Measurements from ENCODE around the gene KCNC1. TPM values are rescaled to one million over a fixed set of nuclear protein-coding genes. Genes with fewer than 3 reads are reported as not detected.

The KCNC1 gene
- total RNA-seq, 1 experiment from 2014 or later = 0.26 TPM

DNA sequence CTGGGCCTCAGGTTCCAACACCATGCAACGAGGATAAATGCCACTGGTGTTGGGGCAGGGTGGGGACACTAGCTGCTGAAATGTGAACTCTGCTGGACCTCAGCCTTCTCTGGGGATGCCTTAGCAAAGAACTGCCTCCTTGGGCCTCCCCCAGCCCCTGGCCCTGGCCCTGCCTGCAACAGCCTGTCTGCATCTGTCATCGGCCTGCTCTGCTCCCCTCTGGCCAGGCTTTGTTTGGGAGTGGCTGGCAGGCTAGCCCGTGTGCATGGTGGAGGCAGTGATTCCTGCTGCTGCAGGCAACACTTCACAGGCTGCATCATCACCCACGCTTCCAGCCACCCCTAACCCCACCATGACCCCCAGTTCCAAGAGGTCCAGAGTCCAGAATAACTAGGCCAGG lies 26.8 kb upstream of the KCNC1 start:
- CTCF ChIA-PET = interaction anchor here (0.6 kb wide), 1 partner anchor 1075 kb away, joined by 3 read pairs; no protein-coding TSS in a partner anchor
- TF ChIP-seq, protein P1, sequence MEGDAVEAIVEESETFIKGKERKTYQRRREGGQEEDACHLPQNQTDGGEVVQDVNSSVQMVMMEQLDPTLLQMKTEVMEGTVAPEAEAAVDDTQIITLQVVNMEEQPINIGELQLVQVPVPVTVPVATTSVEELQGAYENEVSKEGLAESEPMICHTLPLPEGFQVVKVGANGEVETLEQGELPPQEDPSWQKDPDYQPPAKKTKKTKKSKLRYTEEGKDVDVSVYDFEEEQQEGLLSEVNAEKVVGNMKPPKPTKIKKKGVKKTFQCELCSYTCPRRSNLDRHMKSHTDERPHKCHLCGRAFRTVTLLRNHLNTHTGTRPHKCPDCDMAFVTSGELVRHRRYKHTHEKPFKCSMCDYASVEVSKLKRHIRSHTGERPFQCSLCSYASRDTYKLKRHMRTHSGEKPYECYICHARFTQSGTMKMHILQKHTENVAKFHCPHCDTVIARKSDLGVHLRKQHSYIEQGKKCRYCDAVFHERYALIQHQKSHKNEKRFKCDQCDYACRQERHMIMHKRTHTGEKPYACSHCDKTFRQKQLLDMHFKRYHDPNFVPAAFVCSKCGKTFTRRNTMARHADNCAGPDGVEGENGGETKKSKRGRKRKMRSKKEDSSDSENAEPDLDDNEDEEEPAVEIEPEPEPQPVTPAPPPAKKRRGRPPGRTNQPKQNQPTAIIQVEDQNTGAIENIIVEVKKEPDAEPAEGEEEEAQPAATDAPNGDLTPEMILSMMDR (IDR thresholded peaks at IDR 0.05; ENCODE audit: unreplicated experiment) = no peak
- no peak overlapping the region for H3K4me3 Mint-ChIP-seq (ENCODE audit: low read depth, unreplicated experiment)
- H3K36me3 Mint-ChIP-seq (ENCODE audit: insufficient read depth, unreplicated experiment) = no peaks in the 10 kb centered on the region
- H3K27me3 Mint-ChIP-seq (ENCODE audit: unreplicated experiment) = peaks cover 31% of the 10 kb centered on the region
- H3K27ac Mint-ChIP-seq (ENCODE audit: unreplicated experiment) = no peak overlapping the region
- BruUV-seq (replicated peaks) = no TSS peak
- no peak for DNase-seq
- H3K4me1 Mint-ChIP-seq (ENCODE audit: low read depth, unreplicated experiment) = no peaks in the 10 kb centered on the region
- intact Hi-C loops (cut with micrococcal nuclease; ENCODE audit: unreplicated experiment) = no loop called here
- H3K9me3 Mint-ChIP-seq (ENCODE audit: low read depth, unreplicated experiment) = peaks cover 6% of the 10 kb centered on the region

DNA sequence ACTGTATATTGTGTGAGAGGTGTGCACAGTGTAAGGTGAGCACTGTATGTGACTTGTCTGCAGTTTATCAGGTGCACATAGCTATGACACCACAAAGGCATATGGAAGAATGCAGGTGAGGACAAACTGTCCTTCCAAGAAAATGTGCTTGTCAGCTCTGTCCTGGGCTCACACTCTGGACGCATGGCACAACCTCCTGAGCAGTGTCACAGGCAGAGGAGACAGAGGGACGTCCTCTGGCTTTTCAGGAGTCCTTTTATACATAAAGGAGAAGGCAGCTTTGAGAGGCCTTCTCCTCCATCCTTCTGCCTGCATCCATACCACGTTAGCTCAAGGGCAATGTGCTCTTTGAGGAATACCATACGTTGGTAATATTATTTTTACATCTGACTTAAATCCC lies 22.7 kb upstream of the KCNC1 start:
- intact Hi-C loops (cut with micrococcal nuclease; ENCODE audit: unreplicated experiment) = no loop called here
- H3K27ac Mint-ChIP-seq (ENCODE audit: unreplicated experiment) = no peak overlapping the region
- no peaks in the 10 kb centered on the region for H3K4me1 Mint-ChIP-seq (ENCODE audit: low read depth, unreplicated experiment)
- H3K9me3 Mint-ChIP-seq (ENCODE audit: low read depth, unreplicated experiment) = no peaks in the 10 kb centered on the region
- no peak for DNase-seq
- no peaks in the 10 kb centered on the region for H3K36me3 Mint-ChIP-seq (ENCODE audit: insufficient read depth, unreplicated experiment)
- CTCF ChIA-PET = no interaction called here
- TF ChIP-seq, protein P1 (IDR thresholded peaks at IDR 0.05; ENCODE audit: unreplicated experiment) = no peak
- H3K27me3 Mint-ChIP-seq (ENCODE audit: unreplicated experiment) = peaks cover 9% of the 10 kb centered on the region
- BruUV-seq (replicated peaks) = no TSS peak
- no peak overlapping the region for H3K4me3 Mint-ChIP-seq (ENCODE audit: low read depth, unreplicated experiment)

DNA sequence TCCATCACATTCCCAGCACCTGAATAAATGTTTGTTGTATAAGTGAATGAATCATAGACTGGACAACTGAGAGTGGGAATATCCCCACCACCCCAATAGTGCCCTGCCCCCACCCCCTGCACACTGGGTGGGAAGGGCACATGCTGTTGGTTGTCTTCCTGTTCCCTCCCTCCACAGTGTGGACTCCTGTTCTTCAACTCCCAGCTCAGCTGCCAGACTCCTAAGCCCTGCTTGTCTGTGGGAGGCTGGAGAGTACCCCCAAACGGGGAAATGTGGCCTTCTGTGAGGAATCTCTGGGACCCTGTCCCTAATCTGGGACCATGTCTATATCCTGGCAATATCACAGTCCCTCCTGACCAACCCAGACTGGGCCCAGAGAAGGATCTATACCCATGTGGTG lies 20.7 kb upstream of the KCNC1 start:
- Mint-ChIP-seq H3K4me3 (ENCODE audit: low read depth, unreplicated experiment) (no peak overlapping the region), H3K27ac (ENCODE audit: unreplicated experiment) (no peak overlapping the region), H3K9me3 (ENCODE audit: low read depth, unreplicated experiment) (no peaks in the 10 kb centered on the region), H3K4me1 (ENCODE audit: low read depth, unreplicated experiment) (no peaks in the 10 kb centered on the region), H3K36me3 (ENCODE audit: insufficient read depth, unreplicated experiment) (no peaks in the 10 kb centered on the region), H3K27me3 (ENCODE audit: unreplicated experiment) (peaks cover 9% of the 10 kb centered on the region)
- CTCF ChIA-PET = interaction anchor here (0.6 kb wide), 1 partner anchor 522 kb away, joined by 4 read pairs; no protein-coding TSS in a partner anchor
- BruUV-seq (replicated peaks) = no TSS peak
- TF ChIP-seq, protein P1 (IDR thresholded peaks at IDR 0.05; ENCODE audit: unreplicated experiment) = no peak
- intact Hi-C loops (cut with micrococcal nuclease; ENCODE audit: unreplicated experiment) = no loop called here
- DNase-seq = no peak

DNA sequence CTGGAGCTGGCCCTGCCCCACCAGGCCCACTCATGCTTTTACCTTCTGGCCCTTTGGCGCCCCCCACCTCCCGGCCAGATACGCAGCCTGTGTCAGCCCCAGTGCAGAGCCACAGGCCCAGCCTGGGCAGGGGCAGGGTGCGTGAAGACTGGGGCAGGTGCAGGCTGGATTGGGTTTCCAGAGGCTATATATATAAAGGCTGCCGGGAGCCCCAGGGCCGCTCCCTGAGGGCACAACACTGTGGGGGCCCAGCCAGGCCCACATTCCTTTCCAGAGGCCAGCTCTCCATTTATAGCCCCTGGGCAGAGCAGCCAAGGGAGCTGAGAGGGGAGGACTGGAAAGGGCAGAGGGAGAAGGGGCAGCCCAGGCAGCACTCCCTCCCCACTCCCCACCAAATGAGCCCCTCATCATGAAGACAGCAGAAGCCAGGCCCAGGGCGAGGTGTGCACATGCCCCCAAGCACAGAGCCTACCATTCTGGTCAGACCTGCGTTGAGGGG lies 20.2 kb upstream of the KCNC1 start:
- BruUV-seq (replicated peaks) = no TSS peak
- Mint-ChIP-seq H3K27ac (ENCODE audit: unreplicated experiment) (no peak overlapping the region), H3K4me3 (ENCODE audit: low read depth, unreplicated experiment) (no peak overlapping the region), H3K36me3 (ENCODE audit: insufficient read depth, unreplicated experiment) (no peaks in the 10 kb centered on the region), H3K9me3 (ENCODE audit: low read depth, unreplicated experiment) (no peaks in the 10 kb centered on the region), H3K27me3 (ENCODE audit: unreplicated experiment) (peaks cover 9% of the 10 kb centered on the region), H3K4me1 (ENCODE audit: low read depth, unreplicated experiment) (no peaks in the 10 kb centered on the region)
- no peak for DNase-seq
- CTCF ChIA-PET = no interaction called here
- TF ChIP-seq, protein P1 (IDR thresholded peaks at IDR 0.05; ENCODE audit: unreplicated experiment) = peak; percentile 28
- intact Hi-C loops (cut with micrococcal nuclease; ENCODE audit: unreplicated experiment) = no loop called here

Measured in Calu3 (cell line).